A549 (cell line): ENCODE measurements around the gene TMEM135.
A peak's percentile ranks its signal among the peaks of the same experiment; 100 is the strongest.

Experiments
- CBX8 ChIP-seq: fragments of 200-600 bp; sonication (generic); IDR thresholded peaks from 2 replicates; pipeline ENCODE4 v1.6.1; 2016
- CHD2 ChIP-seq: fragments of 150-350 bp; IDR thresholded peaks from 2 replicates; pipeline ENCODE4 v1.6.1; 2014; ENCODE audit warnings: low read length; ENCODE audit not compliant: partially characterized antibody
- CHD4 ChIP-seq: fragments of 200-600 bp; sonication (generic); IDR thresholded peaks from 2 replicates; pipeline ENCODE4 v1.6.1; 2016; ENCODE audit warnings: antibody characterized with exemption, mild to moderate bottlenecking, borderline replicate concordance
- GATA3 ChIP-seq: IDR thresholded peaks from 2 replicates; pipeline ENCODE4 v1.6.1; 2012; ENCODE audit warnings: borderline replicate concordance
- KDM1A ChIP-seq: fragments of 200-600 bp; sonication (generic); IDR thresholded peaks from 2 replicates; pipeline ENCODE4 v1.6.1; 2016; ENCODE audit warnings: low read depth, mild to moderate bottlenecking
- MAZ ChIP-seq: fragments of 150-350 bp; IDR thresholded peaks from 2 replicates; pipeline ENCODE4 v1.6.1; 2014; ENCODE audit warnings: antibody characterized with exemption, low read depth, low read length, borderline replicate concordance
- MYC ChIP-seq: IDR thresholded peaks from 2 replicates; pipeline ENCODE4 v1.6.1; 2012; ENCODE audit warnings: mild to moderate bottlenecking, inconsistent platforms, low read length, improper control_type of control experiment, borderline replicate concordance
- POLR2A ChIP-seq: IDR thresholded peaks from 2 replicates; pipeline ENCODE4 v1.6.1; 2012; ENCODE audit warnings: mild to moderate bottlenecking, low read length
- TF ChIP-seq, protein P1 (sequence below): fragments of >200 bp; sonication (Bioruptor Twin); formaldehyde crosslinking; IDR thresholded peaks from 3 replicates; pipeline ENCODE4 v1.5.1; 2016
- TF ChIP-seq, protein P2 (sequence below): fragments of 250-450 bp; sonication (Bioruptor Pico); IDR thresholded peaks from 2 replicates; pipeline ENCODE4 v1.5.0; 2021; ENCODE audit warnings: mild to moderate bottlenecking, moderate library complexity, borderline replicate concordance
- TF ChIP-seq, protein P3 (sequence below): fragments of 200-600 bp; sonication (generic); IDR thresholded peaks from 2 replicates; pipeline ENCODE4 v1.6.1; 2016; ENCODE audit warnings: antibody characterized with exemption, mild to moderate bottlenecking, moderate library complexity
- TF ChIP-seq, protein P4 (sequence below): IDR thresholded peaks from 2 replicates; pipeline ENCODE4 v1.6.1; 2012; ENCODE audit warnings: low read depth, borderline replicate concordance

DNA sequence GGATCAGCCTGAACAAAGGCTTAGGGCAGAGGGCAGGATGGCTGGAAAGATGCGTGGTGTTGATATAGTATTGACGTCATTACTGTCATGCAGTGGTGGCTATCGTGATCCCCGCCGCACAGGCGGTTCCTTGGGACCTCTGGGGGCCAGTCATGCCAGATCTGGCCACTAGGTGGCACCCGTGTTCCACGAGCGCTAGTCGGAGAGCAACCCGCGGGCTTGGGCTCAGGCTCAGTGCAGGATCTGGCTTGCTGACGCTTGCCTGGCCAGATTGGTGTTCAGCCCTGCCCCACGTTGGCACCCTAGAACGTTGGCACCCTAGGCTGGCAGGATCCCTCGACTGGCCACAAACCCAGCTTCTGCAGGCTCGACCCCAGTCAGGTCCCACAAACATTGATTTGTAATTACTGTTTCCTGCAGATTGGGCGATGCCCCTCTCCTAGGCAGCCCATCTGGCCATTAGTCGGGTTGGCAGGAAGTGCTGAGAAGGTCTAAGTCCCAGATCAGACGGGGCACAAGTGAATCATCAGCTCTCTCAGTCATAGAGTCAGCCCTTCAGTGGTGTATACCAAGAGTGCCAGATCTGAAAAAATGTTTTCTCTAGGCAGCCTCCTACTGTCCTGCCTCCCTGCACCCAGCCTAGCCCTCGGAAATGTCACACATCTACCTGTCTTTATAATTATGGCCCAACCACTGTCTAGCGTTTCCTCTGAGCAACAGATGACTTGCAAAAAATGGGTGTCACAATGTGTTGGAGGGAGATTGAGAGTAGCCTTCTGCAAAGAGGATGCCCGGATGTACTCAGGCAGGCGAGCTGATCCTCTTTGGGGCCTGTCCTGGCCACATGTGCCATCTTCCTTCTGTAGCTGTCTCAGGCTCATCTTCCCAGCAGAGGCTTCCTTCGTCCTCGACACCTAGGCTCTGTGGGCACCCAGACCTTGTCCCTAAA lies 315.3 kb downstream of the TMEM135 start:
- TF ChIP-seq, protein P1, sequence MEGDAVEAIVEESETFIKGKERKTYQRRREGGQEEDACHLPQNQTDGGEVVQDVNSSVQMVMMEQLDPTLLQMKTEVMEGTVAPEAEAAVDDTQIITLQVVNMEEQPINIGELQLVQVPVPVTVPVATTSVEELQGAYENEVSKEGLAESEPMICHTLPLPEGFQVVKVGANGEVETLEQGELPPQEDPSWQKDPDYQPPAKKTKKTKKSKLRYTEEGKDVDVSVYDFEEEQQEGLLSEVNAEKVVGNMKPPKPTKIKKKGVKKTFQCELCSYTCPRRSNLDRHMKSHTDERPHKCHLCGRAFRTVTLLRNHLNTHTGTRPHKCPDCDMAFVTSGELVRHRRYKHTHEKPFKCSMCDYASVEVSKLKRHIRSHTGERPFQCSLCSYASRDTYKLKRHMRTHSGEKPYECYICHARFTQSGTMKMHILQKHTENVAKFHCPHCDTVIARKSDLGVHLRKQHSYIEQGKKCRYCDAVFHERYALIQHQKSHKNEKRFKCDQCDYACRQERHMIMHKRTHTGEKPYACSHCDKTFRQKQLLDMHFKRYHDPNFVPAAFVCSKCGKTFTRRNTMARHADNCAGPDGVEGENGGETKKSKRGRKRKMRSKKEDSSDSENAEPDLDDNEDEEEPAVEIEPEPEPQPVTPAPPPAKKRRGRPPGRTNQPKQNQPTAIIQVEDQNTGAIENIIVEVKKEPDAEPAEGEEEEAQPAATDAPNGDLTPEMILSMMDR = peak; percentile 96
- TF ChIP-seq MYC (no peak), POLR2A (no peak), GATA3 (no peak), CHD2 (no peak), KDM1A (no peak), CBX8 (no peak), MAZ (no peak), CHD4 (no peak)
- TF ChIP-seq, protein P2, sequence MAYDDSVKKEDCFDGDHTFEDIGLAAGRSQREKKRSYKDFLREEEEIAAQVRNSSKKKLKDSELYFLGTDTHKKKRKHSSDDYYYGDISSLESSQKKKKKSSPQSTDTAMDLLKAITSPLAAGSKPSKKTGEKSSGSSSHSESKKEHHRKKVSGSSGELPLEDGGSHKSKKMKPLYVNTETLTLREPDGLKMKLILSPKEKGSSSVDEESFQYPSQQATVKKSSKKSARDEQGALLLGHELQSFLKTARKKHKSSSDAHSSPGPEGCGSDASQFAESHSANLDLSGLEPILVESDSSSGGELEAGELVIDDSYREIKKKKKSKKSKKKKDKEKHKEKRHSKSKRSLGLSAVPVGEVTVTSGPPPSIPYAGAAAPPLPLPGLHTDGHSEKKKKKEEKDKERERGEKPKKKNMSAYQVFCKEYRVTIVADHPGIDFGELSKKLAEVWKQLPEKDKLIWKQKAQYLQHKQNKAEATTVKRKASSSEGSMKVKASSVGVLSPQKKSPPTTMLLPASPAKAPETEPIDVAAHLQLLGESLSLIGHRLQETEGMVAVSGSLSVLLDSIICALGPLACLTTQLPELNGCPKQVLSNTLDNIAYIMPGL (CRISPR knock-in tag) = no peak
- TF ChIP-seq, protein P3, sequence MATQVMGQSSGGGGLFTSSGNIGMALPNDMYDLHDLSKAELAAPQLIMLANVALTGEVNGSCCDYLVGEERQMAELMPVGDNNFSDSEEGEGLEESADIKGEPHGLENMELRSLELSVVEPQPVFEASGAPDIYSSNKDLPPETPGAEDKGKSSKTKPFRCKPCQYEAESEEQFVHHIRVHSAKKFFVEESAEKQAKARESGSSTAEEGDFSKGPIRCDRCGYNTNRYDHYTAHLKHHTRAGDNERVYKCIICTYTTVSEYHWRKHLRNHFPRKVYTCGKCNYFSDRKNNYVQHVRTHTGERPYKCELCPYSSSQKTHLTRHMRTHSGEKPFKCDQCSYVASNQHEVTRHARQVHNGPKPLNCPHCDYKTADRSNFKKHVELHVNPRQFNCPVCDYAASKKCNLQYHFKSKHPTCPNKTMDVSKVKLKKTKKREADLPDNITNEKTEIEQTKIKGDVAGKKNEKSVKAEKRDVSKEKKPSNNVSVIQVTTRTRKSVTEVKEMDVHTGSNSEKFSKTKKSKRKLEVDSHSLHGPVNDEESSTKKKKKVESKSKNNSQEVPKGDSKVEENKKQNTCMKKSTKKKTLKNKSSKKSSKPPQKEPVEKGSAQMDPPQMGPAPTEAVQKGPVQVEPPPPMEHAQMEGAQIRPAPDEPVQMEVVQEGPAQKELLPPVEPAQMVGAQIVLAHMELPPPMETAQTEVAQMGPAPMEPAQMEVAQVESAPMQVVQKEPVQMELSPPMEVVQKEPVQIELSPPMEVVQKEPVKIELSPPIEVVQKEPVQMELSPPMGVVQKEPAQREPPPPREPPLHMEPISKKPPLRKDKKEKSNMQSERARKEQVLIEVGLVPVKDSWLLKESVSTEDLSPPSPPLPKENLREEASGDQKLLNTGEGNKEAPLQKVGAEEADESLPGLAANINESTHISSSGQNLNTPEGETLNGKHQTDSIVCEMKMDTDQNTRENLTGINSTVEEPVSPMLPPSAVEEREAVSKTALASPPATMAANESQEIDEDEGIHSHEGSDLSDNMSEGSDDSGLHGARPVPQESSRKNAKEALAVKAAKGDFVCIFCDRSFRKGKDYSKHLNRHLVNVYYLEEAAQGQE = no peak
- TF ChIP-seq, protein P4, sequence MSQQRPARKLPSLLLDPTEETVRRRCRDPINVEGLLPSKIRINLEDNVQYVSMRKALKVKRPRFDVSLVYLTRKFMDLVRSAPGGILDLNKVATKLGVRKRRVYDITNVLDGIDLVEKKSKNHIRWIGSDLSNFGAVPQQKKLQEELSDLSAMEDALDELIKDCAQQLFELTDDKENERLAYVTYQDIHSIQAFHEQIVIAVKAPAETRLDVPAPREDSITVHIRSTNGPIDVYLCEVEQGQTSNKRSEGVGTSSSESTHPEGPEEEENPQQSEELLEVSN = no peak
